T follicular helper cell (primary cell): ENCODE data around the gene INPP5J.
"Not testable (repeated sequence)": the region's sequence is repeated elsewhere in the genome, so short reads cannot be mapped to it uniquely, and the experiment has no call there.

Source experiments
- DNase-seq: peaks from one replicate; pipeline ENCODE4 v3.0.0-alpha.2; 2020; ENCODE audit warnings: low read depth

The INPP5J gene

GRCh38 chr22:31148488-31148887 lies 25.7 kb downstream of the INPP5J start:
- DNase-seq, result no peak

DNA sequence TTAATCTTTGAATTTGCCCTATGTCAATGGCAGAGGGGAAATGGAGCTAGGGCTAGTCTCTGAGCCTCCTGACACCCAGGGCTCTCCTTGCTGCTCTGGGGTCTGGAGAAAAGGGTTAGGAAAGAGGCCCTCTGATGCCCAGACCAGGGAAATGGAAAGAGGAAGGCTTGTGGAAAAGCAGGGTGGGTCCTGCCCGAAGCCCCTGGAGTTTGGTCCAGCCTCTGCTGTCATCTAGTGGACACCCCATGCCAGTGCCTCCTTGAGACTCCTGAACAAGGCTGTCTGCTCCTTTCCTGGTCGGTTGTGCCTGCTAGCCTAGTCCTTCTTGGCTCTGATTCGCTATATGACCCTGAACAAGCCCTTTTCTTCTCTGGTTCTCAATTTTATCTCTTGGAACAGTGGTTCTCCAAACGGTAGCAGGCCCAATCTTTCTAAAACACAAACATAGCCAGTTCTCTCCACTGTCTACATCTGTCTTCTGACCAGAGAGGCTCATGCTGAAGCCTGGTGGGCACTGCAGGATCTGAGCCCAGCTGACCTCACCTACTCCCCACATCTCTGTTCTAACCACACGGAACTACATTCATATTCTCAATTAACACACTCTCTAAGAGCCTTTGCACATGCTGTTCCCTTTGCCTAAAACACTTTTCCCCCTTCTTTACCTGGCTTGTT lies 26.3 kb downstream of the INPP5J start:
- DNase-seq, result no peak

GRCh38 chr22:31150615-31151014 lies 27.8 kb downstream of the INPP5J start:
- no peak for DNase-seq

DNA sequence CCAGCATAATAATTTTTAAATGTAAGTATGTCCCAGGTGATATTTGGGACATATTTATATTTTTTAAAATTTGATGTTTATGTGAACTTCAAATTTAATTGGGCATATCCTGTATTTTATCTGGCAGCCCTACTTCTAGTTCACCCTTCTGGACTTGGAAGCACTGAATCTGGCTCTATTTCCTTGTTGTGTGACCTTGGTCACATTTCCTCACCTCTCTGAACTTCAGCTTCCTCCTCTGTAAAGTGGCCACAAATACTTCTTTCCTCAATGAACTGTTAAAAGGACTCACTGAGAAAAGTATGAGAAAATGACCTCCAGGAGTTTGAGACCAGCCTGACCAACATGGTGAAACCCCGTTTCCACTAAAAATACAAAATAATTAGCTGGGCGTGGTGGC lies 29.1 kb downstream of the INPP5J start:
- DNase-seq, result no peak

- DNase-seq, result no peak
These were observed 30.6 kb downstream of the INPP5J start for GRCh38 chr22:31153357-31153756.

- DNase-seq, result no peak
These were observed 32.2 kb downstream of the INPP5J start for GRCh38 chr22:31154975-31155374.

- DNase-seq, result no peak
These were observed 32.7 kb downstream of the INPP5J start for GRCh38 chr22:31155422-31155821.

- peak; percentile 3 for DNase-seq
These were observed 37.7 kb downstream of the INPP5J start for GRCh38 chr22:31160328-31160978.

DNA sequence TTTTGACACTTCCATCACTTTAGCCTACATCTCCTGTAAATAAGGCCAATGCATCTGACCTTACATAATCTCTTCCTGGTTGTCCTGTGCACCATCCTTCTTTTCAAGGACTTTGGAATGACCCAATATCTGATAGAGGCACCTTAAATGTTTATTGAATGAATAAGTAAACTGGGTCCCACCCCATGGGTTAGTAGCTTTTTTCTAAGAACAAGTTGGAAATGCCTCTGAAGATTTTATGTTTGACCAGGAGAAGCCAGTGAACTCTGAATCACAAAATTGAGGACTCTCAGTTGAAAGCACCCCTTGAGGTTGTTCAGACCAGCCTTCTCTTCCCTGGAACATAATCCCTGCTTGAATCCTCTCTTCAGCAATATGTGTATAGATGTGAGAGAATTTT lies 38.6 kb downstream of the INPP5J start:
- no peak for DNase-seq

- DNase-seq, result no peak
These were observed 39.4 kb downstream of the INPP5J start for GRCh38 chr22:31162015-31162765.

GRCh38 chr22:31170971-31171370 lies 48.2 kb downstream of the INPP5J start:
- DNase-seq, result no peak

DNA sequence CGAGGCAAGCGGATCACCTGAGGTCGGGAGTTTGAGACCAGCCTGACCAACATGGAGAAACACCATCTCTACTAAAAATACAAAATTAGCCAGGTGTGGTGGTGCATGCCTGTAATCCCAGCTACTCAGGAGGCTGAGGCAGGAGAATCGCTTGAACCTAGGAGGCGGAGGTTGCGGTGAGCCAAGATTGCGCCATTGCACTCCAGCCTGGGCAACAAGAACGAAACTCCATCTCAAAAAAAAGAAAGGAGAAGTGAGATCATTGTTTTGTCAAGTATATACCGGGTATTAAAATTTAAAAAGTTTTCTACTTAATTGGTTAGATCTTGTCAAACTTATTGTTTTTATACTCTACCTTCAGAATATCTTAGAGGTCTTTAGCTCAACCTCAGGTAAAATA lies 49.0 kb downstream of the INPP5J start:
- not testable (repeated sequence) for DNase-seq

DNA sequence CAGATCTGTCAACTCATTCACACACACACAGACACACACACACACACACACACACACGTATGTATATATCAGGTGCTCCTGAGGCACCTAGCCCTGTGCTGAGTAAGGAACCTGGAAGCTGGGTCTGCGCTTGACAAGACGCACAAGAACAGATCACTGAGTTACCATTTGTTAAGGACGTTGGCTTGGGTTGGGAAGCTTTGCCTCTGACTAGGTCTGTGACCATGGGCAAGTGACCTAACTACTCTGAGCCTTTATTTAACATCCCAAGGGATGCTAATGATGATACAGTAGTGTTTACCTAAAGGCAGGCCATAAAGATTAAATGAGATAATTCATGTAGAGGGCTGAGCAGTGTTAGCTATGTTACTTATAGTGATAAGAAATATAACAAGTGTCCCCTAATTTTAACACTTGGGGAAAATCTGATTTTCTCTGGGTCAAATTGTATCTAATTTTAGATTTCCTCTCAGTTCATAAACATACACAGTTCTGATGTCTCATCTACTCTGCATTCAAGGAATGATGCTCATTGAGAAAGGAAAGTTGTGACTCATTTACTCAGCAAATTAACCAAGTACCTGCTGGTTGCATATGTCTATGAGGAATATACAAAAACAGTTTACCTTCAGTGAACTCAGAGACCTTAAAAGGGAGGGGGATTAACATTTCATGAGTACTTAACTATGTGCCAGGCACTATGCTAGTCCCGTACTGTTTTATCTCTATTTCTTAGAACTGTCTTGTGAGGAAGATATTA lies 50.8 kb downstream of the INPP5J start:
- no peak for DNase-seq

- no peak for DNase-seq
These were observed 54.2 kb downstream of the INPP5J start for GRCh38 chr22:31176923-31177322.

GRCh38 chr22:31177420-31178162 lies 54.8 kb downstream of the INPP5J start:
- no peak for DNase-seq

DNA sequence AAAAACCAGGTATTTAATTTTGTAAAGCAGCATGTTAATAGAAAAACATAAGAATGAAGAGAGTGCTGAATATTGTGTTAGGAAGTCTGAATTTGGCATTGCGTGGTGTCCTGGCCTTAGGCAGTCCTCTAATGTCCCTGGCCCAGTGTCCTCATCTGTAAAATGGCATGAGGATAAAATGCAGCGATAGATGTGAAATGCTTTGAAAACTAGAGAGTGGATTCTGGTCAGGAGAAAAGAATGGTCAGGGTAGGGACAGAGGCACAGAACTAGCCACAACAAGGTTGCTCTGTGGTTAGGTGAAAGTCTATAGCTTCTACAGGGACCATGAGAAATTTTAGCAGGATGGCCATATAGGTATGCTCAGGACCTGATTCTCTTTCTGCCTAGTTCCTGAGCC lies 56.1 kb downstream of the INPP5J start:
- DNase-seq, result no peak

- no peak for DNase-seq
These were observed 56.6 kb downstream of the INPP5J start for GRCh38 chr22:31179345-31179744.

GRCh38 chr22:31184015-31184414 lies 61.2 kb downstream of the INPP5J start:
- DNase-seq, result no peak
